DMS 273 (cell line): ENCODE results near the gene CTBP2.
"Not testable (repeated sequence)": the region's sequence is repeated elsewhere in the genome, so short reads cannot be mapped to it uniquely, and the experiment has no call there.

ENCODE experiments used
- DNase-seq: peaks from one replicate; lab custom pipeline; 2025; ENCODE audit not compliant: unreplicated experiment; lab: John Stamatoyannopoulos, UW

Gene CTBP2

DNA sequence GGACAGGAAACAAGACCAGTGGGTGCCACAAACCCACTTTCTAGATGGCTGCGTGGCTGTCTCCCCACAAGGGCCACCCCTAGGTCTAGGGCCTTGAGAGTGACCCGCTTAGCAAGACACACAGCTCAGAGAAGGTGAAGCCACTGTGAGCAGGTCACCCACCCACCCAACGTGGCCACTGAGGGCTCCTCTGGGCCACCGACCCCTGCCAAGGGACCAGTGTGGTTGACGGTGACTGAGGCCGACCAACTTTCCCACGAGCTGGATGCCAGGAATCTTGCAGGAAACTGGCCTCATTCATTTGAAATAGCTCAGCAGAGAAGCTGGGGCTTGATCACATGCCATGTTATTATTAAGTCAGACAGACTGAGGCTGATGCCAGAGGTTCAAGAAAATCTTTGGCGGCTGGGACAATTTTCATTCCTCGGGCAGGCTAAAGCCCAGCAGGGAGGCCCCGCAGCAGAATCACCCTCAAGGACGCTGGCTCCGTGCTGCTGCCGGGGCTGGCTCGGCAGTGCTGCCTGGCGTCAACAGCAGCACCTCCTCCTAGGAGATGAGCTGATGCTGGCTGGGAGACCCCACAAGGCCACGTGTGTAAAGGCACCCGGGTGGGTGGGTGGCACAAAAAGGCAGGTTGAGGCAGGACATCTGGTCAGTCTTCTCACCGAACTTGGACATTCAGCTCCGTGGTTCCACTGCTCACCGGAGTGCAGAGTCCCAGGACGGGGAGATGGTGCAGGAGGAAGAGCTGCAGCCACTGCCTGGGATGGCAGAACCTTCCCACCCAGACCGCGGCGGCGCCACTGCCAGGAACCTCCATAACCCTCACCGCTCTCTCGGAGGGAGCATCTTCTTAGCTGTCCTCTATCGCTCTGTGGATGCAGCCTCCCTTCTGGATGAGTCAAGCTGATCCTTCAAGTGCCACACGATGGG, 160.7 kb downstream of the CTBP2 start:
- no peak for DNase-seq

DNA sequence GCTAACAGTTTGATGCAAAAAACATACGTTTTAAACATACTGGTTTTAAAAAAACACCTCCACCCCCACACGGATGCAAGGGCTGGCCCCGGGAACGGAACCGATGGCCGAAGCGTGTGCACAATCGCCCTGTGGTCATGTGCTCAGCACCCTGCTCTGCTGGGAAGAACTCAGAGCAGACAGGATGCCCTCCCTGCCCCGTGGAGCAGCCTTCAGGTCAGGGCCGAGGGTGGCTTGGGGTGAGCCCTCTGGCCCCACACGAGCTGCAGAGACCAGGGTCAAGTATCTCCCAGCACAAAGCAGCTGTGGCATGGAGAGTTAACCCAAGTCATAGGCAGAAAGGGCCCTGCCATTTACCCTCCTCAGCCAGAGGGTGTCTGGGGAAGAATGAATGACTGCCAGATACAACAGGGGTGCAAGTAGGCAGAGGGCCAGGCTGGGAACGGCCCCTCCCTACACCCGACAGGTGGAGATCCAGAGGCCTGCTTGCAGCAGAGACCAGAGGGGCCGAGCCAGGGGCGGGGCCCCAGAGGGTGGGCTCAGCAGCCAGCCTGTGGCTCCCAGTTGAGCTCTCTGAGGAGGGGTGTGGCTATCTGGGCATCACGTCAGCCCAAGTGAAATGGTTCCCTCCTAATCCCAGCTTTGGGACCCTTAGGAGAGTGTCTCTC, 161.6 kb downstream of the CTBP2 start:
- no peak for DNase-seq

DNA sequence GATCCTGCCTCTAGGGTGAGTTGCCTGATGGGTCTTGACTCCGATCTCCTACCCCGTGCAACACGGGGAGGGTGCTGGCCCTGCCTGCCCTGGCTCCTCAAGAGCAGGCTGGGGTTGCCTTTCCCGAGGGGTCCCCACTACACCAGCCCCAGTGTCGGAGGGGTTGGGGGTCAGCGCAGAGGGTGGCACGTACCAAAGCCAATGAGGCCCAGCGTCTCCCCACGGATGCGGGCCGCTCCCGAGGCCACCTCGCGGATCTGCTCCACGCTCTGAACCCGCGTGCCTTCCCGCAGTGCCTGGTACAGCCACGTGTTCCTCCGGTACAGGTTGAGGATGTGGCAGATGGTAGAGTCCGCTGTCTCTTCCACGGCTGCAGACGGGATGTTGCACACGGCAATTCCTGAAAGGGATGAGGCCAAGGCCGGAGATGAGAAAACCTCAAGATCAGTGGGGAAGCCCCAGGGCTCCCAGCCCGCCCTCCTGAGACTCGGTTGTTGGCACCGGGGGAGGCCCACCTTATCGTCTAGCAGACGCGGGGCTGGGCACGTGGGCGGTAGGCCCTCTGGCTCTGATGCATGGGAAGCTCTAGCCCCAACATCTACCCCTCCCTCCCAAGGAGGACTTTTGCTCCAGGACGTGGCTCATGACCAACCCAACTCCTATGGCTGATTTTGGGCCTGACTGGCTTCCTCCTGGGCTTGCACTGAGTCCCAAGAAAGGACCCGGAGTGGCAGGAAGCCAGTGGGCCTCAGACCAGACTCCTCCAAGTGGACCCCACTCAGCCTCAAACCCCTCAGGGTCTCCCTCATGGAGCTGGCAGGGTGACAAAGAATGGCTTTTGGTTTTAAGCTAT, 162.4 kb downstream of the CTBP2 start:
- no peak for DNase-seq

DNA sequence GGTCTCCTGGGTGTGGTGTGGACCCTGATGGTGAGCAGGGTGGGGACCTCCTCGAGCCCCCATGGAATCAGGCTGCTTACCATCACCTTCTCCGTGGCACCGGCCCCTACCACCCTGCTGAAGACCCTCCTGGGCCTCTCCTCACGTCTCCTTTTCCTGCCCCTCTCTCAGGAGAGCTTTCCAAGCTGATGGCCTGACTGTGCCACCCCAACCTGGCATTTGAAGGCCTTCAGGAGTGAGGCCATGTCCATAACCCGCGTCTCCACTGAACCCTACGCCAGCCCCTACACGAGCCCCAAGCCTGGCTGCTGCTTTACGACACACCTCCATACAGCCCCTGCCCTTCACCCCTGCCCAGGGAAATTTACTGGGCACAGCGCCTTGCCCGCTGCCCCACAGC, 163.1 kb downstream of the CTBP2 start:
- no peak for DNase-seq

DNA sequence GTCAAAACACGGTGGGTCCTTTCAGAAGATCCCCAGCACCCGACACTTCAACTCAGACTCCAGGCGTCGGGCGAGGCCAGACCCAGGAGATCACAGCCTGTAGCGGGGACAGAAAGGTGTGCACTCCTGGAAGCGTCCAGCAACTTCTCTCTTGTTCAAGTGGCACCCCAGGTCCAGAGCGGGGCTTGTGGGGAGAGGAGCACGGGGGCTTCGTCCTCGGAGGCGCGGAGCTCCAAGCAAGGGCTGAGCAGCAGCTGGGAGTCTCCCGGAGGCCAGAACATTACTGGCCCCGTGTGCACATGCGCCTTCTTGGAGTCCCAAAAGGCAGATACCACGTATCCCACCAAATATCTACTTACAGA, 163.5 kb downstream of the CTBP2 start:
- no peak for DNase-seq

DNA sequence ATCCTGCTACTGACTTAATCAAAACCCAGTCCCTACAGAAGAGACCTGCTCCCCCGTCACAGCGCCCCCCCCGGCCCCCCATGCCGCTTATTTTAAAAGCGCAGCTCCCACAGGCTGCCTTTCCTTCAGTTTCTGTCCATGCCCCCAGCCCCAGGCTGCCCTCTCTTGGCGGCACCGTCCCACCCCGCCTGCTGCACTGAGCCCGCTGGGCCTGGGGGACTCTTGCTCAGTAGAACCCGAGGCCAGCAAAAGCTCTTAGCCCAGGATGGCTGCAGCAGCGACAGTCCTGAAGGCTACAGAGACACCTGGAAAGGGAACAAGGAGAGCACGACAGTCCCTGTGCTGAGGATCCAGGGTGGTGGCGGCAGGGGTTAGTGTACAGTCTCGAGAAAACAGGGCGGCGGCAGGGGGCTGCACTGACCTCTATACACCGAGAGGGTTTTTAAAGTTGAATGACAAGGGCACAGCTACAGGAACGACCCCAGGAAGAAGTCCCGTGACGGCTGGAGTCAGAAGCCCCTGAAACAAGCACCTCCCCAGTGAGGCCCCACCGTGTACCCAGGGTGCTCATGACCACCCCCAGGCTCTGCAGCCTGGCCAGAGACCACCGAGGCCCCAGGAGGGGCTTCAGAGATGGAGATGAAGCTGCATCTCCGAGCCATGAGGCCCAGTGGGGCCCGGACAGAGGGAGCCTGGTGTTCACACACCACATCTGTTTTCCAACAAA, 164.1 kb downstream of the CTBP2 start:
- DNase-seq, result no peak

DNA sequence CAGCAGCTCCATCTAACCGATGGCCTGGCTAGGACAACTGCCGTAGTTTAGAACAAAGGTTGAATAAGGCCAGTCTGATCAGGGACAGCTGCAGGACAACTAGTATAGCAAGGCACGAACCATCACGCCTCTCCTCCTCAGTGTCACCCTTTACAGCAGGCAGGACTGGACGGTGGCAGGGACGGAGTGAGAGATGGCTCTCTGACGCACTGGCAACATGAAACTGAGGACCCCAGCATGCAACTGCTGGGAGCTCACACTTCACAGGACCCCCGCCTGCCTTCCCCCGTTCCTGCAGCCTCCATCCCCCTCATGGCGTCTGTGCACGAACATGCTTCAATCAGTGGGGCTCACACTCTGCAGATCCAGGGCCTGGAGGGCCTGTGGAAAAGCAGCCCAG, 164.8 kb downstream of the CTBP2 start:
- no peak for DNase-seq

DNA sequence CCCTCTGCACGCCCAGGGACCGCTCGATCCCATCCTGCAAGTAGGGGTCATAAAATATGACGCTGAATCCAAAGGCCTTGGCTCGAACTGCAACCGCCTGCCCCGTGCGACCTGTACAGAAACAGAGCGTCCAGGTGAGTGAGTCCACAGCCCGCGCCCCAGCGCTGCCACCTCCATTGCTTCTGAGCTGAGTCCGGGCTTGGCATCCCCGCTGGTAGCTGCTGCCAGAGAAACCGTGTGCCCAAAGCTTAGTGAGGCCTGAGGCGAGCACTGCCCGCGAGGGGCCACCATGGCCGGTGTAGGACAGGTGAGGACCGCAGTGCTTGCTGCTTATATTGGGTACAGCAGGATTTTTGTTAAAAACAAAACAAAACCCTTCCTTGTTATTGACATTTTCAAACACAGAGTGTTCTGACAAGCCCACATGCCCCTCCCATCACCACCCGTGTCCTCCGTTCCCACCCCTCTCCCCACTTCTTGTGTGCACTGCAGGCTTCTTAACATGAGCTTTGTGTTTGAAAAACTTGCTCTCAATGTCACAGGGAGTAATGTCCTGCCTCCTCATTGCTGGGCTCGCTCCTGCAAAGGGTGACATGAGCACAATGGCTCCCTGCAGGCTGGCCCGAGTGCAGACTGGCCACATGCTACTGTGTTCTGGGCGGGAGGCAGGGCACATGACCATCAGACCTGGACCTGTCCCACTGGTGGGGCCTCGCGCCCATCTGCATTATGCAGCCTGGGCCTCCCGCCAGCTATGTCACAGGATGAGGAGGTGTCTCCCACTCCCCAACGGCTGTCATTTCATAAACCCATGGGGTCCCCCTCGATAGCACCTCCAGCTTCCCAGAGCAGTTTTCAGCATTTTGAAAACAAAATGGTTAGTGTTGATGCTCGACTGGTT, 165.5 kb downstream of the CTBP2 start:
- no peak for DNase-seq

DNA sequence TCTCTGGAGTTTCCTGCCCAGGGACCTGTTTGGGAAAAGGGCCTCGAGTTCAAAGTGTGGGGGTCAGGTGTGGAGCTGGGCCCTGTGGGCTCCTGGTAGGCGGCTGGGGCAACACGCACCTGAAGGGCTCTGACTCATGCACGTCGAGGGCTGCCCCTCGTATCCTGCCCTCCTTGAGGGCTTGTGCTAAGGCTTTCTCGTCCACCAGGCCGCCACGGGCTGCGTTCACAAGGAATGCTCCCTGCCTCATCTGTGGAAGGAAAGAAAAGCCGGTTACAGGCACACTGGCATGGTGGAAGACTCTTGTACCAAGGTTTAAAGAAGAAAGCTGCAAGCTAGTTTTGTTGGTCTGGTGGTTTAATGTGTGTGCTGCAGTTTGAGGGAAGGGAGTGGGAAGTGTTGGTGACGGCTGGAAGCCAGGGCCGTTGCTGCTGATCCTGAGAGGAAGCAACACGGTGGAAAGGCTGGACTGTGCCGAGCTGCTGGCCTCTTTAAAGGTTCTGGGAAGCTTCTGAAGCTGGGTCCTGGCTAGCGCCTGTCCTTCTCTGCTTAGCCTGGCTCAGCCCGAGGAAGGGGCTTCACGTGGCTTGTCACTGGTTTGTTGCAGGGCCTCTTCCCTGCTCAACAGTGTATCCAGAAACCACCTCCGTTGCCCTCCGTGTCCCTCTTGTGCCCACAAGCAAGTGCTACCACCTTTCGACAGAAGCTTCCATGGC, 166.5 kb downstream of the CTBP2 start:
- DNase-seq, result no peak

DNA sequence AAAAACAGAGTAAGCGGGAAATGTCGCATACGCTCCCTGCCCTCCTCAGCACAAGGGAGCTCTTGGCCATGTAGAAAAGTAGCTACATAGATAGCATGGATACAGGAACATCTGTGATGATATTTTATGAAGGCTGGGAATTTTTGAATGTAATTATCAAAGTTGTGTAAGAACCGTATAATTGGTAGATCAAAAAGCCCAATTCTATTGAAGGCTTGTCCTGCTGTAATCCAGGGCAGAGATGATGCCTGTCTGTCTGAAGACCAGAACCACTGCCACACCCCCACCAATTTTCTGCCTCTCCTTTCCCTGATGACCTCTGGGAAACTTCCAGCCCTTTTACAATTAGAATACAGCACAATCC, 167.0 kb downstream of the CTBP2 start:
- no peak for DNase-seq

DNA sequence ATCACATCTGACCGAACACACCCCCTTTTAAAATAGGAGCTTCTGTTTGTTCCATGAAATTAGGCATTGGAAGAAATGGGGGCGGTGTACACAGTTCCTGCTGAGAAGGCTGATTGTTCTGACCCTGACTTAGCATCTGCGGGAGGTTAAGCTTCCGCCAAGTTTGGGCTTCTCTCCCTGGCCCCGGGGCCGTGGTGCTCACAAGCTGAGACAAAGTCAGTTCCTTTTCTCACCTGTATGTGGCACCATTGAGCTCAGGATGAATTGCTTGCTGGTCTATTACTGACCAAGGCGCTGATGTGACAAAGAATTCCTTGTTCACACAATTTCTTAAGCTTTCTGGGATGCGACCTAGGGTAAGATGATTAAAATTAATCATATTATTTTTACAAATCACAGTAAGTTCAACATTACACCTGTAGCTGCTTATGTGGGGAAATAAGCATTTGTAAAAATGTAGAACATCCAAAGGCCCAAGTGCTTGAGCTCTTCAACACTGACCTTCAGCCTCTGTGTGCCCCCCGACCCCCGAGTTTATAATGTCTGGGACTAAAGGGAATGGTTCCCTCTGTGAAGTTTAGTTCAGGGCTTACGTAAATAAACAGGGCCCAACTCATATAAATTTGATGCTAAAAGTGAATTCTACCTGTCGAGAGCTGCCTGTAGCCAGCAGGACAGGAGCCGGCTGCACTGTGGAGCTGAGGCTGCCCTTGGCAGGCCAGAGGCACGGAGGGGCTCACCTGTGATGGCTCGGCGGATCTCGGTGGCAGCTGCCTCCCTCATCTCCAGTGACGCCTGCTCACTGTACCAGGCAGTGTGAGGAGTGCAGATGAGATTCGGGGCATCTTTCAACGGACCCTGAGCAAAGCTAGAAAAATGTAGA, 167.7 kb downstream of the CTBP2 start:
- peak; percentile 79 for DNase-seq

DNA sequence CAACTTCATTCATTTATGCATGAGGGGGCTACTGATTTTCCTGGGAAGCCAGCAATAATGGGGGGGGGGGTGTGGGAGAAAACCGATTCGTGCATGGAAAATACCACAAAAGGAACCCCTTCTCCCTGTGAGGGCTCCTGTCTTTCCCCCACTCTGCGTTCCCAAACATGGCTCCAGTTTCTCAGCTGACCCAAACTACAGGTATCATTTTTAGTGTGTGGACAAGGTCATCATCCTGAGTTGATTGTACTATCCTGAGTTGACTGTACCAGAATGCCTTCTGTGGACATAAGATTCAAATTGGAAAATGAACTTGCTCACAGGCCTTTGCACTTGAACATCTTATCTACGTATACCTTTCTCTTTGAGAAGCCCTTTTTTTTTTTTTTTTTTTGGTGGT, 168.5 kb downstream of the CTBP2 start:
- DNase-seq, result no peak

DNA sequence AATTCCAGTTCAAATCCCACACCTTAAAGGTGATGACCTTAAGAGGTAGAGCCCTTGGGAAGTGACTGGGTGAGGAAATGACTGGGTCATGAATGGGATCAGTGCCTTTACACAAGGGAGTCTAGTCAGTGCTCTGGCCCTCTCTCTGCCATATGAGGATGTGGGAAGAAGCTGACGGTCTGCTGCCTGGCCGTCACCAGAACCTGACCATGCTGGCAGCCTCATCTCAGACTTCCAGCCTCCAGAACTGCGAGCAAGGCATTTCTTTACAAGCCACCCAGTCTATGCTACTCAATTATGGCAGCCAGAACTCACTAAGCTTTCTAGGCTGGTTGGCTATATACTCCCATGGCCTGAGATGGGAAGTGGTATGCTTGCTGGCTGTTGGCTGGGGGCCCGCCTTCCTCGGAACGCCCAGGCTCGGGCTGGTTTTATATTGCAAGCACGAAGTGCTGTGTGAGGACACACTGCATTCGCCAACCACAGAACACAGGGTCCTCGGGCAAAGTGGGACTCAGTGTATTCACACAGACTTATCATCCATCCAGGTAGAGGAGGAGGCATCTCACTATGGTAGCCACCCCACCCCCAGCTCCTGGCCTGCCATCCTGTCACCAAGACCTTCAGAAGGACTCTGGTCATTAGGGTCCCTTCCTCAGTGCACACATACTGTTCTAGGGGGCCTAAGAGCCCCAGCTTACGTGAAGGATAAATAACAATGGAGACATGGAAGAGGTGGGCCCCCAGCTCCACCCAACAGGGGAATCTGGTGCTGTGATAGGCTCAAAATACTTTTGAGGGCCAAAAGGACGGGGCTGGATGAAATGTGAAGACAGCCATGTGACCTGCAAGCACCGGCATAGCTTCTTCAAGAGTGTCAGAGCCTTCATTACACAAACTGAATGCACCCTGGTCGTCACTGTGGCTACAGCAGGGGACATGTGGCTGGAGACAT, 169.4 kb downstream of the CTBP2 start:
- no peak for DNase-seq

DNA sequence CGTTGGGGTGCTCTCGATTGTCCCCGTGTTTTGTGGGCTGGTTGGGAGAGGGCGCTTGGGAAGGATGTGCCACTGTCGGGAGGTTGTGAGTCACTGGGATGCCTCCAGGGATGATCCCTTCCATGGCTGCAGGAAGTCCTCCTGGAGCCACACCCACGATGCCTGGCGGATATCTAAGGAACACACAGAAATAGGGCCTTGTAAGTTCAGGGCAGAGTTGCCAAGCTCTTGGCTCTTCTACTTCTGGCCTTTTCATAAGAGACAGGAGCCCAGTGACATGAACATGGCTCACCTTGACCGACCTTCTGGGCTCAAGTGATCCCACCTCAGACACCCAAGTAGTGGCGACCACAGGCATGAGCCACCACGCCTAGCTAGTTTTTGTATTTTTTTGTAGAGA, 170.8 kb downstream of the CTBP2 start:
- no peak for DNase-seq

DNA sequence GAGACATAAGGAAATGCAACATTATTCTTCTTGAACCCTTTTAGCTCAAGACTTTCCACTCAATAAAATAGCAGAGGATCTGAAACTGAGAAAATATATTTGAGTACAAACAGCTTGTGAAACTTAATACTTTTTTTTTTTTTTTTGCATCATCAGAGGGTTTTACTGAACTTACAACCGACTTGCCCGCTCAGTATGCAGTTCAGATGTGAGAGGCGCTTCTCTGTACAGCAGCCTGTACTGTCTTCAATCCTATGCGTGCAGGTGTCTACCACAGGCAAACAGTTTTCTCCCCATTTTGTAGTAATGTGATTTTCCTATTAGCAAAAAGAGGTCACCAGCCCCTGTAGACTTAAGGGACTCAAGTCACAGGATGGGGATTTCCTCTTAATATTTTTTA, 171.6 kb downstream of the CTBP2 start:
- DNase-seq, result not testable (repeated sequence)

DNA sequence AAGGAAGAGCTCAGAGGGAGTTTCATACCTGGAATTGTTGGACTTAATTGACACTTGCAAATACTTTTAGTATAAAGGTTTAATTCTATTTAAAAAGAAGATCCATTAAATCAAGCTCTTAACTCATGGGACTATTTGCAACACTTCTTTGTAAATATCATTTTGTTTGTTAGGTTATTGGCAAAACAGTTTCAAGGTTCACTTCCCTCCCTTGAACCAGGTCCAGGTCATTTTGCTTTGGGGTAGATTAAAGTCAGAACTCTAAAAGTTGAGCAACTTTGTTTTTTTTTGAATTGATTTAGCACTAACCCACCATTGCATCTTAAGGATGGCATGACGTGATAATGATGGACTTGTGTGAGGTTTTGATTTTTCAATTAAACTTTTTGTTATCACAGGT, 172.6 kb downstream of the CTBP2 start:
- no peak for DNase-seq

DNA sequence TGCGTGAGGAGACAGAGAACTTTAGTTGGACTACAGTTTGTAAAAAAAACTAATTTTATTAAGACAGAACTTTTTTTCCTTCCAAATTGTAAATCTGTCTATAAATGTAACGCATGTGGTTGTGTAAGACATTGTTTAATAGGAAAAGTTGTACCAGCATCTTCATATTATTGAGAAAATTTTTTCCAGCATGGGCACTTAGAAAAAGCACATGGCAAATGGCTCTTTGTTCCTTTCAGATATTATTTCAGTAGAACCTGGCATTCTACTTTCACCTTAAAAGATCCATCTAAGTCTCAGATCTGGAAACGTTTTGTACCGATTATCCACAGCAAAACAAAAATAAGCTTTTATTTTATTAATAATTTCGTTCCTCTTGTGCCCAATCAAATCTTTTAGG, 175.2 kb downstream of the CTBP2 start:
- DNase-seq, result no peak
